Measurements from ENCODE around the gene DNM3.

DNM3 gene

DNA sequence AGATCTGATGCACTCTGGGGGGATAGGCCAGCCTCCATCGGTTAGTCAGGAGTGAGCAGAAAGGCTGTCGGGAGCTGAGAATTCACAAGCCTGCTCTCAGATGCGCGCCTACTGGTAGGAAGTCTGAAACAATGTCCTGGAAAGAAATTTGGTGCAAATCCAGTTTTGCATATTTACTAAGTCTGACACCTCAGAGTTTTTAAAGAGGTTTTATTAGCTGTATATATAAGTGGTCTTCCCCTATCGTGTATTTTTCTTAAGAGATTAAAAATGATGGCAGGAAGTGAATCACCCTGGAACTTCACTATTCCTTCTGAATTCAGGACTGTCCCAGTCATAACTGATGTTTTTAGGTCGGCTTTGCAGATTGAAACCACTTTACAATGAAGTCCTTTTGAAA is 479.4 kb downstream of the DNM3 start:
- Histone ChIP-seq H3K4me3 (no peak overlapping the region), H3K27me3 (ENCODE audit: low read depth) (no peaks in the 10 kb centered on the region), H3K4me1 (no peaks in the 10 kb centered on the region), H3K9me3 (no peaks in the 10 kb centered on the region), H3K36me3 (replicated peaks) (no peaks in the 10 kb centered on the region)
- in situ Hi-C loops (cut with MboI; ENCODE audit: low sequenced_read_pairs) = no loop called here
- DNase-seq (ENCODE audit: low spot score in 2 of 2) = no peak

DNA sequence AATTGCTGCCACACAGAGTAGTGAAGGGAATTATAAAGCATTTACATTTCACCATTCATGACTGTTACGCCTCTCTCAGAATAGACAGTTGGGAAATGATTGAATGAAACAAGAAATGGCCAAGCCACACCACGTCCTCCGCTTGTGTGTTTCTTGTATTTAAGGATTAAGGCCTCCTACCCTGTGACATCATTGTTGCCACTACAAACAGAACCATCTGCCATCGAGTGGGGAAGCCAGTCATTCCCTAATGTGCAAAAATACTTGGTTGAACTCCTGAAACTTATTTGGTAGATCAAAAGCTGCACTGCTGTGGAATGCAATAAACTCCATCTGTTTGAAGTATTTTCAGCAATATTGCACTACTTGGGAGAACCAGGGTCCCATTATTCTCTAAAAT is 480.2 kb downstream of the DNM3 start:
- Histone ChIP-seq H3K4me3 (no peak overlapping the region), H3K27me3 (ENCODE audit: low read depth) (no peaks in the 10 kb centered on the region), H3K9me3 (no peaks in the 10 kb centered on the region), H3K36me3 (replicated peaks) (no peaks in the 10 kb centered on the region), H3K4me1 (no peaks in the 10 kb centered on the region)
- in situ Hi-C loops (cut with MboI; ENCODE audit: low sequenced_read_pairs) = no loop called here
- no peak for DNase-seq (ENCODE audit: low spot score in 2 of 2)

DNA sequence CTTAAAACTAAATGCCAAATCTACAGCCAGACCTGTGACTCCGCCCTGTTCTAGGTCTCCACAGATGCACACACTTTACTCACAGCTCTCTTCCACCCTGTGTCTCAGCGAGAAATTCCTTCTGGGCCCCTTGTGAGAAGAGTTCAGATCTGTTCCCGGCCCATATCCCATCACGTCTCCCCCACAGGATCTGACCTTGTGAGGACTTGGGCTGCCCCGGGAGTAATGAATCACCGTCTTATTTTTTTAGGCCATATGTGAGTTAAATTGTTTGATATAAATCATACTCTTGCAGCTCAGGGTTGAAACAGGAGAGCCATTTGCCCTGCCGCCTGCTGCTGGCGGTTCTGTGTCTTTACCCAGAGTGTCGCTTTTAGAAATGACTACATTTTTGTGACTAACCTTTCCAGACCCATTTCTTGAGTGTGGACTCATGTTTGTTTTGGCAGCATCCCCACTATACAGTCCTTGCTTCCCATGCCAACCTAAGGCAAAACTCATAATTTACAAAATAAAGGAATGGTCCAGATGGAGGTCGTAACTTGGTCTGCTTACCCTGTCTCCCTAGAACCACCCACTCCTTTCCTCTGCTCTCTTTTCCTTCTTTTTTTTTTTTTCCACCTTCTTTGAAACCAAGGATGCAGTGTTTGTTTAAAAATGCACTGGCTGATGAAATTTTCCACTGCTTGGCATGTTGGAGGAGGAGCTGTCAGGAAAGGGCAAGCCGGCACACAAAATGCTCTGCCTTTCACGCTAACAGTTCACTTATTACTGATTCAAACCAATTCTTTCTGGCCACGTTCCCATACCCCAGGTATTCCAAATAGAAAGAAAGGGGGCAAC is 481.1 kb downstream of the DNM3 start:
- Histone ChIP-seq H3K36me3 (replicated peaks) (no peaks in the 10 kb centered on the region), H3K4me3 (no peak overlapping the region), H3K9me3 (no peaks in the 10 kb centered on the region), H3K27me3 (ENCODE audit: low read depth) (no peaks in the 10 kb centered on the region), H3K4me1 (no peaks in the 10 kb centered on the region)
- no peak for DNase-seq (ENCODE audit: low spot score in 2 of 2)
- in situ Hi-C loops (cut with MboI; ENCODE audit: low sequenced_read_pairs) = no loop called here

DNA sequence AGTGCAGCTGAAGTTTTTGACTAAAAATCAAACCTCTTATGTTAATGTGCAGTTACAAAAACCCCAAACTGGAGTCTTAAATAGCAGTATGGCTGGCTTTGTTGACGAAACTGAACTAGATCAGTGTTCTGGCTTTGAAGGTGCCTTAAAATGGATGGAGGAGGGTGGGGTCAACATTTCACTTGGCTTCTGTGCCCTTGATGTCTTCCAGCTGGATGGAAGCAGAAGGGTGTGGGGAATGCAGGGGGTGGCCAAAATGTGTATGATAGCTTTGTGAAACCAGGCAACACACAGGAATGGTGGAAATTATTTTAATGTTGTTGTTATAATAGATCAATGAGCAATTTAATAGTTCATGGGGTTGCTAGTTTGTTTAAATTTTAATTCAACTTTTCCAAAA is 482.4 kb downstream of the DNM3 start:
- no peak overlapping the region for H3K4me3 ChIP-seq
- in situ Hi-C loops (cut with MboI; ENCODE audit: low sequenced_read_pairs) = no loop called here
- no peaks in the 10 kb centered on the region for H3K36me3 ChIP-seq (replicated peaks)
- H3K9me3 ChIP-seq = no peaks in the 10 kb centered on the region
- no peak for DNase-seq (ENCODE audit: low spot score in 2 of 2)
- no peaks in the 10 kb centered on the region for H3K27me3 ChIP-seq (ENCODE audit: low read depth)
- H3K4me1 ChIP-seq = no peaks in the 10 kb centered on the region

DNA sequence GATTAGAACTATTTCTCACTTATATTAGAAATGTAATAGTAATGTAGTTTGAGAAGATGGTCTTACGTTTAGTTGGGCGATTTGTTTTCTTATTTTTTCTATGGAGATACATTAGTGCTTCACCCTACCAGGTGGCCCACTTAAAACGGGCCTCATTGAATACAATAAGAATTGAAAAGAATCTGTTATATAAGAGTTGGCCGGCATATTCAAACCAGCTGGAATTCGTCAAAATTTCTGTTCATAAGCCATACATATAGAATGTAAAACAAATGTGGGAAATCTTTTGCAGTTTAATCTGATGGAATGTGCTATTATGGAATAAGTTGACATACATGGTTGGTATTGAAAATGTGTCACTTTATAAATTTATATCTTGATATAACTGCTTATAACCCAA is 482.8 kb downstream of the DNM3 start:
- in situ Hi-C loops (cut with MboI; ENCODE audit: low sequenced_read_pairs) = no loop called here
- Histone ChIP-seq H3K4me3 (no peak overlapping the region), H3K4me1 (no peaks in the 10 kb centered on the region), H3K36me3 (replicated peaks) (no peaks in the 10 kb centered on the region), H3K9me3 (no peaks in the 10 kb centered on the region), H3K27me3 (ENCODE audit: low read depth) (no peaks in the 10 kb centered on the region)
- no peak for DNase-seq (ENCODE audit: low spot score in 2 of 2)

DNA sequence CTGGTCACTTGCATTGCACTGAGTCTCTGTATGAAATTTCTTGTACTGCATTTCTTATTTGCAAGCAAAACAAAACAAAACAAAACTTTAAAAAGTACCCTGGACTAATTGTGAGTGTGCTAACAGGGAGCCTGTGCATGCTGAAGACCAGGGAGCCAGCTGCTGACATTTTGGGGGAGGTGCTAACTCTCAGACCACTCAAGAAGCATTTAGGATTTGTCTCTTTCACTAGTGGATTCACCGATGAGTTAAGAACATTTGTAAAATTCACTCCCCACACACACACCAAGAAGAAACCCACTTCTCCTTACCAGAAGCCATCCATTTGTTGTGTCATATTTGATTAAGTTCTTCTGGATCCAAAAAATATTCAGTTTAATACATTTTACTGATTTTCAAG is 483.5 kb downstream of the DNM3 start:
- H3K4me1 ChIP-seq = no peaks in the 10 kb centered on the region
- H3K4me3 ChIP-seq = no peak overlapping the region
- DNase-seq (ENCODE audit: low spot score in 2 of 2) = no peak
- H3K36me3 ChIP-seq (replicated peaks) = no peaks in the 10 kb centered on the region
- H3K9me3 ChIP-seq = no peaks in the 10 kb centered on the region
- in situ Hi-C loops (cut with MboI; ENCODE audit: low sequenced_read_pairs) = no loop called here
- no peaks in the 10 kb centered on the region for H3K27me3 ChIP-seq (ENCODE audit: low read depth)

DNA sequence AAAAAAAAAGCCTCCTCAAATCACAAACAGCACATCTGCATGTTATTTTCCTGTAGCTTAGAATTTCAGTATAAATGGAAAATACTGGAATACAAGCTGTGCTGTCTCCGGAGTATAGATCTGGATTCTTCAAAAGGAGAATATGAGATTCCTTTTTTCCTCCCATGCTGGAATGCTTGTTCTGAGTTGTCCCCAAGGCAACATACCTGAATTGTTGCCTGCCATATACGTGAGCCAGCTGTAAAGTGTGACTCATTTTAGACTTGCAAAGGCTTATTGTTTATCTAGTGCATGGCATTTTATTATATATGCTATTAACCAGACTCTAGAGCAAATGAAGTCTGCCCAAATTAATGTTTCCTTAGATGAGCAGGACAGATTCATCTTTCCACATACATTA is 484.2 kb downstream of the DNM3 start:
- DNase-seq (ENCODE audit: low spot score in 2 of 2) = no peak
- H3K27me3 ChIP-seq (ENCODE audit: low read depth) = no peaks in the 10 kb centered on the region
- H3K9me3 ChIP-seq = no peaks in the 10 kb centered on the region
- in situ Hi-C loops (cut with MboI; ENCODE audit: low sequenced_read_pairs) = no loop called here
- no peaks in the 10 kb centered on the region for H3K4me1 ChIP-seq
- no peaks in the 10 kb centered on the region for H3K36me3 ChIP-seq (replicated peaks)
- H3K4me3 ChIP-seq = no peak overlapping the region

DNA sequence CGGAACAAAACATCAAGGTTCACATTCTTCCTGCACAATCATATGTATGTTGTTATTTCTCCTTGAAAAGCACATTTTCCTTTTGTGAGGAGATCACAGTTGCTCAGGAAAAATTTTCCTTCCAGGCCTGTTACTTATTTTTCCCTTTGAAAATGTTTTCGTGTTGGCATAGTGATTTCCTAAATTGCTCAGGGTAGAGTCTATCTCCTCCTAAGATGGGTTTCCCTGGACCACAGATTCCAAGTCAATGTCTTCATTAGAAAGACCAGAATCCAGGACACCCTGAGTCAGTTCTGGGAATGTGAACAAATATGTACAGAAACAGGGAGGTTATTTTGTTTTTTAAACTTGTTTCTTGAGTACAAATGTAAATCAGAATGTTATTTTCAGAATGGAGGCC is 484.8 kb downstream of the DNM3 start:
- Histone ChIP-seq H3K9me3 (no peaks in the 10 kb centered on the region), H3K36me3 (replicated peaks) (no peaks in the 10 kb centered on the region), H3K4me3 (no peak overlapping the region), H3K27me3 (ENCODE audit: low read depth) (no peaks in the 10 kb centered on the region), H3K4me1 (no peaks in the 10 kb centered on the region)
- in situ Hi-C loops (cut with MboI; ENCODE audit: low sequenced_read_pairs) = no loop called here
- no peak for DNase-seq (ENCODE audit: low spot score in 2 of 2)

DNA sequence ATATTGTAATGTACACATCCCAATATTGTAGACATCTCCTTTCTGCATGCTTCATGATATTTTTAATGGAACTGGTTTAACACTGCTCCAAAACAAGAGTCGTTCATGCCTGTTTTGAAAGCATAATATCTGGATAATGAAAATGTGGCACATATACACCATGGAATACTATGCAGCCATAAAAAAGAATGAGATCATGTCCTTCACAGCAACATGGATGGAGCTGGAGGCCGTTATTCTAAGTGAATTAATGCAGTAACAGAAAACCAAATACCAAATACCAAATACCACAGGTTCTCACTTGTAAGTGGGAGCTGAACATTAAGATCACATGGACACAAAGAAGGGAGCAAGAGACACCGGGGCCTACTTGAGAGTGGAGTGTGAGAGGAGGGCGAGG is 487.0 kb downstream of the DNM3 start:
- no peaks in the 10 kb centered on the region for H3K36me3 ChIP-seq (replicated peaks)
- in situ Hi-C loops (cut with MboI; ENCODE audit: low sequenced_read_pairs) = no loop called here
- no peaks in the 10 kb centered on the region for H3K9me3 ChIP-seq
- H3K27me3 ChIP-seq (ENCODE audit: low read depth) = no peaks in the 10 kb centered on the region
- no peak for DNase-seq (ENCODE audit: low spot score in 2 of 2)
- no peaks in the 10 kb centered on the region for H3K4me1 ChIP-seq
- no peak overlapping the region for H3K4me3 ChIP-seq

DNA sequence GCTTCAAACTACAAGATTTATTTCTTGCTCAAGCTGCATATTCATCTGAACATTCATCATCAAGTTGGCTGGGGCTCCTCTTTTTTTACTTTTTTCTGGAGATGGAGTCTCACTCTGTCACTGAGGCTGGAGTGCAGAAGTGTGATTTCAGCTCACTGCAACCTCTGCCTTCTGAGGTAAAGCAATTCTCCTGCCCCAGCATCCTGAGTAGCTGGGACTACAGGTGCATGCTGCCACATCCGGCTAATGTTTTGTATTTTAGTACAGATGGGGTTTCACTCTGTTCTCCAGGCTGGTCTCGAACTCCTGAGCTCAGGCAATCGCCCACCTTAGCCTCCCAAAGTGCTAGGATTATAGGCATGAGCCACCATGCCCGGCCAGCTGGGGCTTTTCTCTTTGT is 490.9 kb downstream of the DNM3 start:
- no peaks in the 10 kb centered on the region for H3K4me1 ChIP-seq
- H3K4me3 ChIP-seq = no peak overlapping the region
- H3K27me3 ChIP-seq (ENCODE audit: low read depth) = no peaks in the 10 kb centered on the region
- H3K9me3 ChIP-seq = no peaks in the 10 kb centered on the region
- no peak for DNase-seq (ENCODE audit: low spot score in 2 of 2)
- in situ Hi-C loops (cut with MboI; ENCODE audit: low sequenced_read_pairs) = no loop called here
- no peaks in the 10 kb centered on the region for H3K36me3 ChIP-seq (replicated peaks)

DNA sequence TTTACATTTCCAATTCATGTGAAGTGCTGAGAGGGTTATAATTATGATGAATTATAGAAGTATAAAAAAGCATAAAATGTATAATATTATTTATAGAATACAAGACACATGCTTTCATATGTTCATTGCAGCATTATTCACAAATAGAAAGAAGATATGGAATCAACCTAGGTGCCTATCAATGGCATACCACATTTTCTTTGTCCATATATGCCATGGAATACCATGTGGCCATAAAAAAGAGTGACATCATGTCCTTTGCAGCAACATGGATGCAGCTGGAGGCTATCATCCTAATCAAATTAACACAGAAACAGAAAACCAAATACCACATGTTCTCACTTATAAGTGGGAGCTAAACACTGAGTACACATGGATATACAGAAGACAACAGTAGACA is 494.1 kb downstream of the DNM3 start:
- Histone ChIP-seq H3K27me3 (ENCODE audit: low read depth) (no peaks in the 10 kb centered on the region), H3K9me3 (no peaks in the 10 kb centered on the region), H3K4me1 (no peaks in the 10 kb centered on the region), H3K4me3 (no peak overlapping the region), H3K36me3 (replicated peaks) (no peaks in the 10 kb centered on the region)
- no peak for DNase-seq (ENCODE audit: low spot score in 2 of 2)
- in situ Hi-C loops (cut with MboI; ENCODE audit: low sequenced_read_pairs) = no loop called here

DNA sequence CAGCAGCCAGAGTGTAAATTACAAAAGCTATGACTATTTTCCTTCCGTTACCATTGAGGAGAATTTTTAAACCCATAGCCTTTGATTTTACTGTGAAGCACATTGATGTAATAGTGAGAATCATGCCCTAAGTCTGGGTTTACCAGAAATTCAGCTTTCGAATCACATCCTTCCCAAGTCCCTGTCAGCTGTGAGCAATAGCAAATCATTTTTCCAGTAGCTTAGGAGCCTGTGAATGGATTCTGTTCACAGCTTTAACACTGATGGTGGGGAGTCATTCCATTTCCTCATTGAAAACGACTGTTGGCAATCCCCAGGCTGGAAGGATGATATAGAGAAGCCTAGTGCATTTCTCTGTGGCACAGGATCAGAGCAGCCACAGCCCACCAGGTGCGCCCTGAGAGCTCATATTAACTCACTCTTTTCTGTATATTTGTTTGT is 497.0 kb downstream of the DNM3 start:
- in situ Hi-C loops (cut with MboI; ENCODE audit: low sequenced_read_pairs) = no loop called here
- H3K4me3 ChIP-seq = no peak overlapping the region
- H3K27me3 ChIP-seq (ENCODE audit: low read depth) = no peaks in the 10 kb centered on the region
- no peaks in the 10 kb centered on the region for H3K9me3 ChIP-seq
- H3K4me1 ChIP-seq = peaks cover 12% of the 10 kb centered on the region
- H3K36me3 ChIP-seq (replicated peaks) = no peaks in the 10 kb centered on the region
- no peak for DNase-seq (ENCODE audit: low spot score in 2 of 2)

DNA sequence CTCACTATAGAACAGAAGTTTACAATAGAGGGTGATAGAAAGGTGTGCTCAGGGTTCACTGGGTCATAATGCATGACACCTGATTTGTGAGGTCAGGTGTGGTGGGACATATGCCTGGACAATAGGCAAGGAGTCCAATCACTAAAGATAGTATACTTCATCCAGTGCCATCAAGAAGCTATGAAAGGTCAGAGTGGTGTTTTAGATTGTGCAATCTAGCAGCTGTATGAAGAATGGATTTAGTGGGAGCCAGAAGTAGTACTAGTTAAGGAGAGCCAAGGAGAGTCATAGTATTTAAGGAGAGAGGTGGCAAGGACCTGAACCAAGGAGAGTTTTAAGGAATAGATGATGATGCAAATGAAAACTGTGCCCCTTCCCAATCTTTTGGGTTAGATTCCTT is 498.5 kb downstream of the DNM3 start:
- no peak for DNase-seq (ENCODE audit: low spot score in 2 of 2)
- Histone ChIP-seq H3K27me3 (ENCODE audit: low read depth) (no peaks in the 10 kb centered on the region), H3K4me3 (no peak overlapping the region), H3K4me1 (peaks cover 20% of the 10 kb centered on the region), H3K36me3 (replicated peaks) (no peaks in the 10 kb centered on the region), H3K9me3 (no peaks in the 10 kb centered on the region)
- in situ Hi-C loops (cut with MboI; ENCODE audit: low sequenced_read_pairs) = no loop called here

DNA sequence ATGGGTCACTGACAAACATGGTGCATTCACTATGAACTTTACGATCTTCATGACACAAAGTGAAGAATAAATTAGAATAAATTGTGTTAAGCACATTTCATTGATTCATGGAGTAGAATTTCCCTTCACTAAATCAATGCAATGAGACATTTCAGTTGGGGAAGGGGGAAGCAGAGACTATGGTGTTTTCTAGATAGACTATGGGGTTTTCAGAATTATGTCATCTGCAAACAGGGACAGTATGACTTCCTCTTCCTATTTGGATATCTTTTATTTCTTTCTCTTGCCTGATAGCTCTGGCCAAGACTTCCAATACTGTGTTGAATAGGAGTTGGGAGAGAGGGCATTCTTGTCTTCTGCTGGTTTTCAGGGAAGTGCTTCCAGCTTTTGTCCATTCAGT is 499.2 kb downstream of the DNM3 start:
- no peak for DNase-seq (ENCODE audit: low spot score in 2 of 2)
- H3K36me3 ChIP-seq (replicated peaks) = no peaks in the 10 kb centered on the region
- in situ Hi-C loops (cut with MboI; ENCODE audit: low sequenced_read_pairs) = no loop called here
- no peaks in the 10 kb centered on the region for H3K27me3 ChIP-seq (ENCODE audit: low read depth)
- H3K9me3 ChIP-seq = no peaks in the 10 kb centered on the region
- H3K4me3 ChIP-seq = no peak overlapping the region
- peaks cover 20% of the 10 kb centered on the region for H3K4me1 ChIP-seq

DNA sequence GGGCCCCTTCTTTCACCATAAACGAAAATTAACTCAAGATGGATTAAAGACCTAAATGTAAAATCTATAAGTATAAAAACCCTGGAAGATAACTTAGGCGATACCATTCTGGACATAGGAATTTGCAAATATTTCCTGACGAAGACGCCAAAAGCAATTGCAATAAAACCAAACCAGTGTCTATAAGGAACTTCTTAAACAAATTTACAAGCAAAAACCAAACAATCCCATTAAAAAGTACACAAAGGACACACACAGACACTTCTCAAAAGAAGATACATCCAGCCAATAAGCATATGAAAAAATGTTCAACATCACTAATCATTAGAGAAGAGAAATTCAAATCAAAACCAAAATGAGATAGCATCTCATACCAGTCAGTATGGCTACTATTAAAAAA is 500.4 kb downstream of the DNM3 start:
- no peak for DNase-seq (ENCODE audit: low spot score in 2 of 2)
- in situ Hi-C loops (cut with MboI; ENCODE audit: low sequenced_read_pairs) = no loop called here

More for the DNA sequence above, 500.4 kb downstream of the DNM3 start:
- no peaks in the 10 kb centered on the region for H3K36me3 ChIP-seq (replicated peaks)
- H3K27me3 ChIP-seq (ENCODE audit: low read depth) = no peaks in the 10 kb centered on the region
- peaks cover 20% of the 10 kb centered on the region for H3K4me1 ChIP-seq
- no peak overlapping the region for H3K4me3 ChIP-seq
- H3K9me3 ChIP-seq = no peaks in the 10 kb centered on the region

Data from HAP-1 (cell line).